Measurements from ENCODE around the gene USP31.

Gene USP31

DNA sequence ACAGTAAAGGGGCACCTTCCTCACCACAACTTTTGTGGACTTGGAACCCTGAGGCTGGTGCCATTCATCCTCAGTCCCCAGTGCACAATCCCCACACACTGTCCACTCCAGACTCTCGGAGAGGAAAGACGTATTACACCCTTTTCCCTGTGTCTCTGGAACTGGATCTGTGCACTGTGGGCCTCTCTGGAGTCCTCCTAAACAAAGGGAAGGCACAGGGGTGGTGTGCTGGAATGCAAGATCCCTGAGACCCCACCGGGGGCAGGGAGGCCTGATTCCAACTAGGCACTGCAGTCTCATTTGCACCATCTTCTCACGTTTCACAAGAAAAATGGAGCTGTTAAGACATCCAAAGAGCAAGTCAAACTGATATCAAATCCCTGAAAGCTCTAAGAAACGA, 89.8 kb downstream of the USP31 start:
- Histone ChIP-seq H3K9me3 (ENCODE audit: insufficient read depth, low read length, severe bottlenecking) (no peaks in the 10 kb centered on the region), H3K9ac (ENCODE audit: low read depth, low read length) (no peak overlapping the region), H4K20me1 (ENCODE audit: insufficient read depth, low read length) (no peaks in the 10 kb centered on the region), H3K4me2 (ENCODE audit: insufficient read depth, low read length) (no peak overlapping the region), H3K27ac (ENCODE audit: low read length) (no peak overlapping the region), H2AFZ (ENCODE audit: low read depth, low read length) (no peak overlapping the region), H3K27me3 (ENCODE audit: insufficient read depth, low read length, poor library complexity) (no peaks in the 10 kb centered on the region), H3K79me2 (ENCODE audit: insufficient read depth, low read length) (no peaks in the 10 kb centered on the region), H3K36me3 (ENCODE audit: insufficient read depth, low read length) (no peaks in the 10 kb centered on the region), H3K4me3 (ENCODE audit: low read depth in 1 of 2, low read length in 2 of 2) (no peak overlapping the region), H3K4me1 (ENCODE audit: insufficient read depth, low read length) (no peaks in the 10 kb centered on the region)
- no peak for ATAC-seq (ENCODE audit: insufficient read depth, low read depth)
- no peak for DNase-seq
- no peak for TF ChIP-seq EZH2 (IDR thresholded peaks at IDR 0.05; ENCODE audit: borderline replicate concordance, low read depth, low read length, severe bottlenecking)
- TF ChIP-seq, protein P1, sequence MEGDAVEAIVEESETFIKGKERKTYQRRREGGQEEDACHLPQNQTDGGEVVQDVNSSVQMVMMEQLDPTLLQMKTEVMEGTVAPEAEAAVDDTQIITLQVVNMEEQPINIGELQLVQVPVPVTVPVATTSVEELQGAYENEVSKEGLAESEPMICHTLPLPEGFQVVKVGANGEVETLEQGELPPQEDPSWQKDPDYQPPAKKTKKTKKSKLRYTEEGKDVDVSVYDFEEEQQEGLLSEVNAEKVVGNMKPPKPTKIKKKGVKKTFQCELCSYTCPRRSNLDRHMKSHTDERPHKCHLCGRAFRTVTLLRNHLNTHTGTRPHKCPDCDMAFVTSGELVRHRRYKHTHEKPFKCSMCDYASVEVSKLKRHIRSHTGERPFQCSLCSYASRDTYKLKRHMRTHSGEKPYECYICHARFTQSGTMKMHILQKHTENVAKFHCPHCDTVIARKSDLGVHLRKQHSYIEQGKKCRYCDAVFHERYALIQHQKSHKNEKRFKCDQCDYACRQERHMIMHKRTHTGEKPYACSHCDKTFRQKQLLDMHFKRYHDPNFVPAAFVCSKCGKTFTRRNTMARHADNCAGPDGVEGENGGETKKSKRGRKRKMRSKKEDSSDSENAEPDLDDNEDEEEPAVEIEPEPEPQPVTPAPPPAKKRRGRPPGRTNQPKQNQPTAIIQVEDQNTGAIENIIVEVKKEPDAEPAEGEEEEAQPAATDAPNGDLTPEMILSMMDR (IDR thresholded peaks at IDR 0.05; ENCODE audit: borderline replicate concordance, extremely low read depth, low read length, poor library complexity, severe bottlenecking) = no peak

DNA sequence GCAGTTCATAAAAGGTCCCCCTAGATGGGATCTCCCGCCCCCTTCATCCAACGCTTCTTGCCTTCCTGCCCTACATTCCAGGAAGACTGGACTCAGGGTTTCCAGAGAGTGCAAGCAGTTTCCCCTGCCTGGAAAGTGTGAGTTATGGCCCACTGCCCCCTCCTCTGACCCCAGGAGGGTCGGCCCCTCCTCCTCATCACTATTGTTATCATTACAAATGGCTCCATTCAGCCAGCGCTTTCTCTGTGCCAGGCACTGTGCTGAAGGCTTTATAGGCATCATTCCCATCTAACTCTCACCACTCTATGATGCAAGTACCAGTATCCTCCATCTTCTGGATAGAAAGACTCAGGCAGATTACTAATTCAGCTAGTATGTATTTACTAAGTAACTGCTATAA, 90.7 kb downstream of the USP31 start:
- ATAC-seq (ENCODE audit: insufficient read depth, low read depth) (no peak), DNase-seq (no peak)
- Histone ChIP-seq H3K27ac (ENCODE audit: low read length) (no peak overlapping the region), H3K36me3 (ENCODE audit: insufficient read depth, low read length) (no peaks in the 10 kb centered on the region), H3K9ac (ENCODE audit: low read depth, low read length) (no peak overlapping the region), H2AFZ (ENCODE audit: low read depth, low read length) (no peak overlapping the region), H3K27me3 (ENCODE audit: insufficient read depth, low read length, poor library complexity) (no peaks in the 10 kb centered on the region), H3K9me3 (ENCODE audit: insufficient read depth, low read length, severe bottlenecking) (no peaks in the 10 kb centered on the region), H3K4me1 (ENCODE audit: insufficient read depth, low read length) (no peaks in the 10 kb centered on the region), H3K79me2 (ENCODE audit: insufficient read depth, low read length) (no peaks in the 10 kb centered on the region), H4K20me1 (ENCODE audit: insufficient read depth, low read length) (no peaks in the 10 kb centered on the region), H3K4me2 (ENCODE audit: insufficient read depth, low read length) (no peak overlapping the region), H3K4me3 (ENCODE audit: low read depth in 1 of 2, low read length in 2 of 2) (no peak overlapping the region)
- TF ChIP-seq, protein P1 (IDR thresholded peaks at IDR 0.05; ENCODE audit: borderline replicate concordance, extremely low read depth, low read length, poor library complexity, severe bottlenecking) = no peak
- TF ChIP-seq EZH2 (IDR thresholded peaks at IDR 0.05; ENCODE audit: borderline replicate concordance, low read depth, low read length, severe bottlenecking) = no peak

DNA sequence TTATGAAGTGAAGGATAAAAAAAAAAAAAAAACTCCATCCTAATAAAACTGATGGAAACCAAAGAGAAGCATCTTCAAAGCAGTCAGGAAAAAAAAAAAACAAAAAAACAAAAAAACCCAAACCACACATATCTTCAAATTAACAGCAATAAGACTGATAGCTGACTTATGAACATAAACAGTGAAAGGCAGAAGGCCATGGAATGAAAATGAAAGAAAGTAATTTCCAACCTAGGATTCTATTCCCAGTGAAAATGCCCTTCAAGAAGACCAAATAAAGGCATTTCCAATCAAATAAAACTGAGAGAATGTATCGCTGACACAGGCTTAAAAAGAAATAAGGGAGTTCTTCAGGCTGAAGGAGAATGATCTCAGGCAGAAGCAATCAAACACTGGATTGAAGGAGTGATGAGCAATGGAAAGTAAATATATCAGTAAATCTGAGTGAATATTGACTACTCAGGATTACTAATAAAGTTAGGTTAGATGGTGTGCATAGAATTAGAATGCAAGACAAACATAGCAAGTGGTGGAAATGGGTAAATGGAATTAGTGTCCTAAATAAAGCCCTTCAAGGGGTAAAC, 92.1 kb downstream of the USP31 start:
- Histone ChIP-seq H3K27me3 (ENCODE audit: insufficient read depth, low read length, poor library complexity) (peaks cover 9% of the 10 kb centered on the region), H2AFZ (ENCODE audit: low read depth, low read length) (no peak overlapping the region), H3K9me3 (ENCODE audit: insufficient read depth, low read length, severe bottlenecking) (no peaks in the 10 kb centered on the region), H3K4me1 (ENCODE audit: insufficient read depth, low read length) (no peaks in the 10 kb centered on the region), H3K27ac (ENCODE audit: low read length) (no peak overlapping the region), H3K36me3 (ENCODE audit: insufficient read depth, low read length) (no peaks in the 10 kb centered on the region), H4K20me1 (ENCODE audit: insufficient read depth, low read length) (no peaks in the 10 kb centered on the region; the same call in 1 of the 2 replicates), H3K4me2 (ENCODE audit: insufficient read depth, low read length) (no peak overlapping the region), H3K4me3 (ENCODE audit: low read depth in 1 of 2, low read length in 2 of 2) (no peak overlapping the region), H3K79me2 (ENCODE audit: insufficient read depth, low read length) (no peaks in the 10 kb centered on the region), H3K9ac (ENCODE audit: low read depth, low read length) (no peak overlapping the region)
- TF ChIP-seq EZH2 (IDR thresholded peaks at IDR 0.05; ENCODE audit: borderline replicate concordance, low read depth, low read length, severe bottlenecking) = no peak
- TF ChIP-seq, protein P1 (IDR thresholded peaks at IDR 0.05; ENCODE audit: borderline replicate concordance, extremely low read depth, low read length, poor library complexity, severe bottlenecking) = no peak
- DNase-seq (no peak), ATAC-seq (ENCODE audit: insufficient read depth, low read depth) (no peak)
